ENCODE results near the gene MARK3.

The MARK3 gene

GRCh38 chr14:103380719-103381377 lies 4.4 kb upstream of the MARK3 start:
- H3K27me3 ChIP-seq, result no peaks in the 10 kb centered on the region
- H3K4me1 ChIP-seq (ENCODE audit: control insufficient read depth in 1 of 2, insufficient read depth in 1 of 2, low read depth in 1 of 2, low read length in 1 of 2), result peaks cover 43 to 45% of the 10 kb centered on the region in 2 experiments
- no peak overlapping the region for H3K4me3 ChIP-seq (ENCODE audit: low read depth in 1 of 2, low read length in 1 of 2)
- no peaks in the 10 kb centered on the region for H3K9me3 ChIP-seq
- peak overlapping the region; percentile 57 for H3K27ac ChIP-seq
- H3K36me3 ChIP-seq, result no peaks in the 10 kb centered on the region
- TF ChIP-seq CTCF (IDR thresholded peaks at IDR 0.05), result no peak

- Histone ChIP-seq H3K4me1 (ENCODE audit: control insufficient read depth in 1 of 2, insufficient read depth in 1 of 2, low read depth in 1 of 2, low read length in 1 of 2) (peaks cover 57 to 58% of the 10 kb centered on the region in 2 experiments), H3K27me3 (no peaks in the 10 kb centered on the region), H3K27ac (peak overlapping the region; percentile 57), H3K36me3 (no peaks in the 10 kb centered on the region), H3K9me3 (no peaks in the 10 kb centered on the region), H3K4me3 (ENCODE audit: low read depth in 1 of 2, low read length in 1 of 2) (no peak overlapping the region)
- TF ChIP-seq CTCF (IDR thresholded peaks at IDR 0.05), result no peak
Observed at GRCh38 chr14:103382376-103382775, 2.8 kb upstream of the MARK3 start.

- Histone ChIP-seq H3K9me3 (no peaks in the 10 kb centered on the region), H3K27ac (peak overlapping the region; percentile 93), H3K4me3 (ENCODE audit: low read depth in 1 of 2, low read length in 1 of 2) (peak overlapping the region; percentile 84 to 94), H3K4me1 (ENCODE audit: control insufficient read depth in 1 of 2, insufficient read depth in 1 of 2, low read depth in 1 of 2, low read length in 1 of 2) (peaks cover 73 to 74% of the 10 kb centered on the region in 2 experiments), H3K27me3 (no peaks in the 10 kb centered on the region), H3K36me3 (no peaks in the 10 kb centered on the region)
- no peak for TF ChIP-seq CTCF (IDR thresholded peaks at IDR 0.05)
Observed at GRCh38 chr14:103384450-103385151, 614 bp upstream of the MARK3 start.

GRCh38 chr14:103385929-103386712 lies 906 bp downstream of the MARK3 start:
- Histone ChIP-seq H3K27ac (peak overlapping the region; percentile 93), H3K4me3 (ENCODE audit: low read depth in 1 of 2, low read length in 1 of 2) (peak overlapping the region; percentile 84 to 94), H3K4me1 (ENCODE audit: control insufficient read depth in 1 of 2, insufficient read depth in 1 of 2, low read depth in 1 of 2, low read length in 1 of 2) (peaks cover 67% of the 10 kb centered on the region in 2 experiments), H3K27me3 (no peaks in the 10 kb centered on the region), H3K36me3 (no peaks in the 10 kb centered on the region), H3K9me3 (no peaks in the 10 kb centered on the region)
- TF ChIP-seq CTCF (IDR thresholded peaks at IDR 0.05), result no peak

- H3K4me3 ChIP-seq (ENCODE audit: low read depth in 1 of 2, low read length in 1 of 2), result peak overlapping the region; percentile 84 to 94
- H3K4me1 ChIP-seq (ENCODE audit: control insufficient read depth in 1 of 2, insufficient read depth in 1 of 2, low read depth in 1 of 2, low read length in 1 of 2), result peaks cover 65% of the 10 kb centered on the region in 2 experiments
- H3K9me3 ChIP-seq, result no peaks in the 10 kb centered on the region
- peak overlapping the region; percentile 93 for H3K27ac ChIP-seq
- no peaks in the 10 kb centered on the region for H3K27me3 ChIP-seq
- no peaks in the 10 kb centered on the region for H3K36me3 ChIP-seq
- no peak for TF ChIP-seq CTCF (IDR thresholded peaks at IDR 0.05)
Observed at GRCh38 chr14:103386713-103387329, 1.6 kb downstream of the MARK3 start.

Measured in neutrophil (primary cell).